Hepatocyte (in vitro differentiated cells): ENCODE data around the gene LCN12. TPM values are rescaled to one million over a fixed set of nuclear protein-coding genes. Genes with fewer than 3 reads are reported as not detected.

Source experiments
- DNase-seq: peaks from one replicate; pipeline ENCODE4 v3.0.0-alpha.2; 2016; ENCODE audit warnings: low spot score
- H2AFZ ChIP-seq: fragments of 200-600 bp; sonication (generic); 2 replicates; pipeline ENCODE4 v1.6.0; 2016; ENCODE audit warnings: antibody characterized with exemption, mild to moderate bottlenecking
- H3K27ac ChIP-seq: fragments of 200-600 bp; sonication (generic); 2 replicates; pipeline ENCODE4 v1.5.1; 2016; ENCODE audit warnings: mild to moderate bottlenecking
- H3K27me3 ChIP-seq: fragments of 200-600 bp; sonication (generic); 2 replicates; pipeline ENCODE4 v1.6.1; 2016
- H3K36me3 ChIP-seq: fragments of 200-600 bp; sonication (generic); replicated peaks from 2 replicates; pipeline ENCODE4 v1.5.1; 2016; ENCODE audit warnings: low read depth; ENCODE audit not compliant: insufficient read depth
- H3K4me1 ChIP-seq: fragments of 200-600 bp; sonication (generic); 2 replicates; pipeline ENCODE4 v1.5.1; 2016; ENCODE audit warnings: mild to moderate bottlenecking, moderate library complexity; ENCODE audit not compliant: insufficient read depth
- H3K4me2 ChIP-seq: fragments of 200-600 bp; sonication (generic); 2 replicates; pipeline ENCODE4 v1.6.0; 2016
- H3K4me3 ChIP-seq: fragments of 200-600 bp; sonication (generic); 2 replicates; pipeline ENCODE4 v1.5.1; 2016; ENCODE audit warnings: mild to moderate bottlenecking
- H3K79me2 ChIP-seq: fragments of 200-600 bp; sonication (generic); 2 replicates; pipeline ENCODE4 v1.6.0; 2017; ENCODE audit warnings: mild to moderate bottlenecking
- H3K9me2 ChIP-seq: fragments of 200-600 bp; sonication (generic); replicated peaks from 2 replicates; pipeline ENCODE4 v1.6.0; 2017; ENCODE audit warnings: mild to moderate bottlenecking; ENCODE audit not compliant: insufficient read depth
- H3K9me3 ChIP-seq: fragments of 200-600 bp; sonication (generic); 2 replicates; pipeline ENCODE4 v1.5.1; 2016; ENCODE audit warnings: low read depth, mild to moderate bottlenecking
- H4K20me1 ChIP-seq: fragments of 200-600 bp; sonication (generic); 2 replicates; pipeline ENCODE4 v1.6.0; 2016; ENCODE audit warnings: mild to moderate bottlenecking; ENCODE audit not compliant: insufficient read depth, poor library complexity, severe bottlenecking
- CTCF ChIP-seq: fragments of 200-600 bp; sonication (generic); IDR thresholded peaks from 2 replicates; pipeline ENCODE4 v1.5.1; 2016; ENCODE audit warnings: antibody characterized with exemption, mild to moderate bottlenecking; ENCODE audit not compliant: poor library complexity
- EZH2 ChIP-seq: fragments of 200-600 bp; sonication (generic); IDR thresholded peaks from 2 replicates; pipeline ENCODE4 v1.6.1; 2016; ENCODE audit warnings: antibody characterized with exemption, mild to moderate bottlenecking, borderline replicate concordance
- EZH2phosphoT487 ChIP-seq: fragments of 200-600 bp; sonication (generic); IDR thresholded peaks from one replicate; pipeline ENCODE4 v1.6.1; 2018; ENCODE audit warnings: antibody characterized with exemption, mild to moderate bottlenecking, low read depth, moderate library complexity; ENCODE audit not compliant: unreplicated experiment, severe bottlenecking
- WGBS: methylation state at CpG from one replicate; pipeline ENCODE4 v1.1.6; 2016; ENCODE audit warnings: low lambda C conversion rate; ENCODE audit errors: missing lambda C conversion rate; 5-methylcytosine and 5-hydroxymethylcytosine counted together
- polyA plus RNA-seq: library from polyadenylated mRNA; unstranded; fragments of >200 nt; fragmentation: Nextera tagmentation; extraction: Ambion mirVana; gene quantifications from 2 replicates; pipeline ENCODE4 v1.2.1, GENCODE V29; 2016
- total RNA-seq: library from RNA; depleted of rRNA; stranded (reverse); fragments of >200 nt; gene quantifications from 2 replicates; pipeline ENCODE4 v1.2.3, GENCODE V29; 2014

Gene LCN12
- total and polyA plus RNA-seq, 2 experiments from 2014 or later: 4.1 to 27.4 TPM

GRCh38 chr9:136991993-136992818, 40.1 kb downstream of the LCN12 start, which contains the start of gene PAXX:
PAXX (plus strand) TSS chr9:136992422; CDS start chr9:136992444, 22 bp downstream.
- peak within 1 kb of the TSS; percentile 85 for H2AFZ ChIP-seq
- H3K4me2 ChIP-seq: peak within 1 kb of the TSS; percentile 85
- peaks cover 16% of the 10 kb centered on the region for H3K4me1 ChIP-seq
- no peaks in the 10 kb centered on the region for H3K36me3 ChIP-seq
- no peaks in the 10 kb centered on the region for H3K9me3 ChIP-seq
- no peaks in the 10 kb centered on the region for H3K9me2 ChIP-seq
- no peaks in the 10 kb centered on the region for H3K27me3 ChIP-seq
- WGBS: 4% methylated on average over 19 of the region's 92 CpGs
- TF ChIP-seq EZH2 (no peak), CTCF (no peak), EZH2phosphoT487 (no peak)
- DNase-seq: peak; percentile 96
- H3K79me2 ChIP-seq: peaks cover 7% of the 10 kb centered on the region
- H4K20me1 ChIP-seq: no peaks in the 10 kb centered on the region
- H3K27ac ChIP-seq: peak within 1 kb of the TSS; percentile 87
- H3K4me3 ChIP-seq: peak within 1 kb of the TSS; percentile 67

- H3K9me3 ChIP-seq: no peaks in the 10 kb centered on the region
- no peak for DNase-seq
- H2AFZ ChIP-seq: no peak overlapping the region
- no peaks in the 10 kb centered on the region for H3K36me3 ChIP-seq
- peaks cover 7% of the 10 kb centered on the region for H3K79me2 ChIP-seq
- peaks cover 17% of the 10 kb centered on the region for H3K4me1 ChIP-seq
- no peaks in the 10 kb centered on the region for H3K9me2 ChIP-seq
- H3K27me3 ChIP-seq: no peaks in the 10 kb centered on the region
- WGBS: 46% methylated on average over 17 of the region's 18 CpGs
- no peaks in the 10 kb centered on the region for H4K20me1 ChIP-seq
- H3K27ac ChIP-seq: peak overlapping the region; percentile 80
- TF ChIP-seq EZH2phosphoT487 (no peak), EZH2 (no peak), CTCF (no peak)
- peak overlapping the region; percentile 85 for H3K4me2 ChIP-seq
- H3K4me3 ChIP-seq: peak overlapping the region; percentile 67
Observed at GRCh38 chr9:136992819-136993369, 40.8 kb downstream of the LCN12 start.

GRCh38 chr9:136994180-136994887, 42.3 kb downstream of the LCN12 start:
- 83% methylated on average over 18 of the region's 54 CpGs for WGBS
- Histone ChIP-seq H3K27ac (no peak overlapping the region), H3K4me3 (no peak overlapping the region), H4K20me1 (no peaks in the 10 kb centered on the region), H3K4me2 (peak overlapping the region; percentile 57), H3K9me3 (no peaks in the 10 kb centered on the region), H2AFZ (no peak overlapping the region), H3K9me2 (no peaks in the 10 kb centered on the region), H3K27me3 (no peaks in the 10 kb centered on the region), H3K4me1 (peaks cover 17% of the 10 kb centered on the region), H3K79me2 (peaks cover 7% of the 10 kb centered on the region), H3K36me3 (no peaks in the 10 kb centered on the region)
- DNase-seq: no peak
- TF ChIP-seq CTCF (no peak), EZH2 (no peak), EZH2phosphoT487 (no peak)
